K562 (cell line): ENCODE measurements around the gene DGKA. TPM values are rescaled to one million over a fixed set of nuclear protein-coding genes. Genes with fewer than 3 reads are reported as not detected.

Experiments
- BCL6 ChIP-seq: fragments of 250-450 bp; sonication (Bioruptor Pico); IDR thresholded peaks from 2 replicates; pipeline ENCODE4 v1.4.0; 2020
- EGR1 ChIP-seq: fragments of 450-650 bp; conservative IDR thresholded peaks from 2 replicates; pipeline ENCODE4 v1.6.1; 2017; ENCODE audit warnings: mild to moderate bottlenecking
- HEY1 ChIP-seq: fragments of 250-450 bp; sonication (Bioruptor Pico); IDR thresholded peaks from 2 replicates; pipeline ENCODE4 v1.5.0; 2020; ENCODE audit warnings: mild to moderate bottlenecking, moderate library complexity, borderline replicate concordance
- KLF16 ChIP-seq: IDR thresholded peaks from 2 replicates; pipeline ENCODE4 v1.6.1; 2016; ENCODE audit warnings: antibody characterized with exemption
- MAFF ChIP-seq: IDR thresholded peaks from 2 replicates; pipeline ENCODE4 v1.6.1; 2012; ENCODE audit warnings: low read length, improper control_type of control experiment
- NFXL1 ChIP-seq: fragments of 450-650 bp; formaldehyde crosslinking; IDR thresholded peaks from 2 replicates; pipeline ENCODE4 v1.4.0; 2021; ENCODE audit warnings: mild to moderate bottlenecking
- POLR3G ChIP-seq: IDR thresholded peaks from 2 replicates; pipeline ENCODE4 v1.6.1; 2011; ENCODE audit not compliant: insufficient read length, insufficient replicate concordance; ENCODE audit errors: extremely low read depth
- RAD21 ChIP-seq, 2 experiments: fragments of 250-450 bp in 1 of 2; fragments of 450-650 bp in 1 of 2; sonication (Bioruptor Pico) in 1 of 2; formaldehyde crosslinking in 1 of 2; IDR thresholded peaks in 1 of 2; conservative IDR thresholded peaks in 1 of 2; 2 replicates each; pipeline versions ENCODE4 v1.4.0 to v1.8.0; 2020 to 2022; ENCODE audit warnings: mild to moderate bottlenecking in 2 of 2, moderate library complexity in 1 of 2
- RHOXF2B ChIP-seq: fragments of 250-450 bp; sonication (Bioruptor Pico); conservative IDR thresholded peaks from 2 replicates; pipeline ENCODE4 v1.5.1; 2021
- SMARCA5 ChIP-seq: fragments of 450-650 bp; IDR thresholded peaks from 2 replicates; pipeline ENCODE4 v1.6.1; 2016
- SMARCC2 ChIP-seq: fragments of 450-650 bp; IDR thresholded peaks from 2 replicates; pipeline ENCODE4 v1.6.1; 2017; ENCODE audit warnings: antibody characterized with exemption, moderate library complexity, mild to moderate bottlenecking, low read depth
- SNIP1 ChIP-seq: fragments of 450-650 bp; IDR thresholded peaks from 2 replicates; pipeline ENCODE4 v1.7.1; 2017; ENCODE audit warnings: low read depth, mild to moderate bottlenecking
- TRIM28 ChIP-seq: fragments of 450-650 bp; IDR thresholded peaks from 2 replicates; pipeline ENCODE4 v1.6.1; 2017
- ZBTB17 ChIP-seq: fragments of 450-650 bp; formaldehyde crosslinking; IDR thresholded peaks from 2 replicates; pipeline ENCODE4 v1.4.0; 2020; ENCODE audit warnings: mild to moderate bottlenecking
- polyA plus RNA-seq, 8 experiments: library from polyadenylated mRNA; depleted of rRNA in 4 of 8; stranded (reverse) in 5 of 8; unstranded in 3 of 8; fragments of >200 nt; fragmentation: Nextera tagmentation in 2 of 8; fragmentation: Illumina TruSeq in 1 of 8; extraction: Ambion mirVana in 2 of 8; extraction: Trizol in 1 of 8; gene quantifications; 2 replicates each; pipeline versions ENCODE4 v1.2.1 to v1.2.3, GENCODE V29; 2011 to 2014; ENCODE audit warnings: inconsistent platforms in 1 of 8, missing spikeins in 1 of 8
- total RNA-seq, 7 experiments: library from RNA; depleted of rRNA in 6 of 7; stranded (reverse); fragments of >200 nt in 6 of 7; fragmentation: Illumina TruSeq in 2 of 7; extraction: Trizol in 2 of 7; gene quantifications; 2 replicates each; pipeline versions ENCODE4 v1.2.1 to v1.2.3, GENCODE V29; 2011 to 2021; ENCODE audit warnings: low replicate concordance in 1 of 7
- TF ChIP-seq, protein P1 (sequence below): fragments of 250-450 bp; sonication (Bioruptor Pico); IDR thresholded peaks from 2 replicates; pipeline ENCODE4 v1.8.0; 2022; ENCODE audit warnings: moderate library complexity, mild to moderate bottlenecking, inconsistent platforms
- TF ChIP-seq, protein P2 (sequence below): fragments of 250-450 bp; sonication (Bioruptor Pico); IDR thresholded peaks from 2 replicates; pipeline ENCODE4 v1.5.1; 2021; ENCODE audit warnings: mild to moderate bottlenecking
- TF ChIP-seq, protein P3 (sequence below): IDR thresholded peaks from 2 replicates; pipeline ENCODE4 v1.6.1; 2011; ENCODE audit warnings: borderline replicate concordance, low read depth, mild to moderate bottlenecking, moderate library complexity, low read length; ENCODE audit not compliant: insufficient read depth, poor library complexity, severe bottlenecking

The DGKA gene
- total and polyA plus RNA-seq, 9 of the 15 experiments (the other 6 are each of a cell fraction or from before 2014, with no cell fraction given) = 3.4 to 12.4 (median 6.2) TPM

DNA sequence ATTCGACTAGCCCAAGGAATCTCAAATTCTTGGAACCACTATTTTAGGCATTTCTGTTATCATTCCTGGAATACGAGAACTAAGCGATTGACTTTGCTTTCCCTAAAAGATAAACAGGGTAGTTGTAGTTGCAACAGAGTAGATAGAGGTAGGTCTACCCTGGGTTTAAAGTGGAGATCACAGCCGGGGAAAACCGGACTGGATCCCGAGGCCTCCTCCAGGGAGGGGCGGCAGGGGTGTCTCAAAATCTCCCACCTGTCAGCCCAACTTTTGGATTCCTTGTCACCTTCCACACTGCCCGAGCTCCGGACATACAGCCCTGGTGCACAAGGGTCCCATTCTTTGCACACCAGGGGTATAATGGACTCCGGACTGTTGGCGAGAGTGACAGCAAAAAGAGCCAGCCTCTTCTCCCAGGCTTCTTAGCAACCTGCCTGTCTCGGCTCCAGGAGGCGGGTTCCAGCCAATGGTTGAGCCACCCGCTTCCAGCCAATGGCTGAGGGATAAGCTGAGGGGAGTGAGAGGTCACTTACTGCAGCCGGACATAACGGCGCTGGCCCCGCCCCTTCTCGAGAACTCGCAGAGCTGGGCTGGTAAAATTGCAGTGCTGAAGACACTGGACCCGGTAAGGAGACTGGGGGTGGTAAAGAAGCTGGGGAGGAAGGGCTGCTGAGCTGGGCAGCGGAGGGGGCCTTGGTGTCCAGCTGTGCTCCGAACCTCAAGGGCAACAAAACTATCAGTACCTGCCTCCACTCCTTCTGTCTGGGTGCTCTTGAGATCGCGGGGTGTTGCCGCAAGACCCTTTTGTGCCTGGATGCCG is 66.0 kb downstream of the DGKA start, which contains the start of gene SUOX (continued):
- TF ChIP-seq, protein P1, sequence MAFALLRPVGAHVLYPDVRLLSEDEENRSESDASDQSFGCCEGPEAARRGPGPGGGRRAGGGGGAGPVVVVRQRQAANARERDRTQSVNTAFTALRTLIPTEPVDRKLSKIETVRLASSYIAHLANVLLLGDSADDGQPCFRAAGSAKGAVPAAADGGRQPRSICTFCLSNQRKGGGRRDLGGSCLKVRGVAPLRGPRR (CRISPR knock-in tag) = no peak
- TF ChIP-seq SMARCA5 (no peak; the same call in 1 of the 2 replicates), TRIM28 (no peak), EGR1 (no peak), BCL6 (CRISPR knock-in tag) (no peak), SNIP1 (no peak), POLR3G (no peak), MAFF (no peak), ZBTB17 (CRISPR knock-in tag) (peak; percentile 39; the same call in 1 of the 2 replicates), RHOXF2B (0 out of 2 replicates have a peak, but pooled peaks have one; percentile 59), KLF16 (no peak), NFXL1 (CRISPR knock-in tag) (peak; percentile 67; the same call in 1 of the 2 replicates), SMARCC2 (no peak), RAD21 (CRISPR knock-in tag; conservative IDR thresholded peaks at IDR 0.05 in 1 of 2, IDR thresholded peaks at IDR 0.05 in 1 of 2) (no peak), HEY1 (CRISPR knock-in tag) (no peak)
- TF ChIP-seq, protein P2, sequence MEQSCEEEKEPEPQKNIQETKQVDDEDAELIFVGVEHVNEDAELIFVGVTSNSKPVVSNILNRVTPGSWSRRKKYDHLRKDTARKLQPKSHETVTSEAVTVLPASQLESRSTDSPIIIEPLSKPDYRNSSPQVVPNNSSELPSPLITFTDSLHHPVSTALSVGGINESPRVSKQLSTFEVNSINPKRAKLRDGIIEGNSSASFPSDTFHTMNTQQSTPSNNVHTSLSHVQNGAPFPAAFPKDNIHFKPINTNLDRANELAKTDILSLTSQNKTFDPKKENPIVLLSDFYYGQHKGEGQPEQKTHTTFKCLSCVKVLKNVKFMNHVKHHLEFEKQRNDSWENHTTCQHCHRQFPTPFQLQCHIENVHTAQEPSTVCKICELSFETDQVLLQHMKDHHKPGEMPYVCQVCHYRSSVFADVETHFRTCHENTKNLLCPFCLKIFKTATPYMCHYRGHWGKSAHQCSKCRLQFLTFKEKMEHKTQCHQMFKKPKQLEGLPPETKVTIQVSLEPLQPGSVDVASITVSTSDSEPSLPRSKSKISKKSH = no peak
- TF ChIP-seq, protein P3, sequence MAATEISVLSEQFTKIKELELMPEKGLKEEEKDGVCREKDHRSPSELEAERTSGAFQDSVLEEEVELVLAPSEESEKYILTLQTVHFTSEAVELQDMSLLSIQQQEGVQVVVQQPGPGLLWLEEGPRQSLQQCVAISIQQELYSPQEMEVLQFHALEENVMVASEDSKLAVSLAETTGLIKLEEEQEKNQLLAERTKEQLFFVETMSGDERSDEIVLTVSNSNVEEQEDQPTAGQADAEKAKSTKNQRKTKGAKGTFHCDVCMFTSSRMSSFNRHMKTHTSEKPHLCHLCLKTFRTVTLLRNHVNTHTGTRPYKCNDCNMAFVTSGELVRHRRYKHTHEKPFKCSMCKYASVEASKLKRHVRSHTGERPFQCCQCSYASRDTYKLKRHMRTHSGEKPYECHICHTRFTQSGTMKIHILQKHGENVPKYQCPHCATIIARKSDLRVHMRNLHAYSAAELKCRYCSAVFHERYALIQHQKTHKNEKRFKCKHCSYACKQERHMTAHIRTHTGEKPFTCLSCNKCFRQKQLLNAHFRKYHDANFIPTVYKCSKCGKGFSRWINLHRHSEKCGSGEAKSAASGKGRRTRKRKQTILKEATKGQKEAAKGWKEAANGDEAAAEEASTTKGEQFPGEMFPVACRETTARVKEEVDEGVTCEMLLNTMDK = no peak
